ENCODE data around the gene TIGD4. TPM values are rescaled to one million over a fixed set of nuclear protein-coding genes. Genes with fewer than 3 reads are reported as not detected.

The TIGD4 gene
- total RNA-seq, 1 donor from 2014 or later: not detected

GRCh38 chr4:152719801-152720556 is 59.6 kb downstream of the TIGD4 start:
- ATAC-seq (peak; percentile 35), DNase-seq (no peak)
- no peak for TF ChIP-seq CTCF (IDR thresholded peaks at IDR 0.05)
- no peaks in the 10 kb centered on the region for H3K9me3 ChIP-seq
- intact Hi-C loops (cut with DNase I): no loop called here
- peak overlapping the region; percentile 25 for H3K4me3 ChIP-seq
- H3K36me3 ChIP-seq: no peaks in the 10 kb centered on the region
- H3K27me3 ChIP-seq: no peaks in the 10 kb centered on the region
- no peaks in the 10 kb centered on the region for H3K4me1 ChIP-seq
- H3K27ac ChIP-seq: no peak overlapping the region

Other genes with a start within 250 kb of the TIGD4 start
- gene FBXW7, start 243.6 kb downstream of the TIGD4 start, total RNA-seq: 47.2 TPM
- gene TMEM154, start 99.7 kb downstream of the TIGD4 start, total RNA-seq: 12.7 TPM
- 29.3 TPM for gene ARFIP1, start 224 bp upstream of the TIGD4 start, total RNA-seq
- 25.7 TPM for gene FHDC1, start 156.6 kb upstream of the TIGD4 start, total RNA-seq

Data from upper lobe of right lung (tissue), 1 donor.